Retina (tissue), 1 donor: ENCODE results near the gene TRAK1.
A peak's percentile ranks its signal among the peaks of the same experiment; 100 is the strongest.
"Not testable (repeated sequence)": the region's sequence is repeated elsewhere in the genome, so short reads cannot be mapped to it uniquely, and the experiment has no call there.

Experiments used
- DNase-seq: peaks from one replicate; pipeline ENCODE4 v3.0.0-alpha.2; 2016

The TRAK1 gene

DNA sequence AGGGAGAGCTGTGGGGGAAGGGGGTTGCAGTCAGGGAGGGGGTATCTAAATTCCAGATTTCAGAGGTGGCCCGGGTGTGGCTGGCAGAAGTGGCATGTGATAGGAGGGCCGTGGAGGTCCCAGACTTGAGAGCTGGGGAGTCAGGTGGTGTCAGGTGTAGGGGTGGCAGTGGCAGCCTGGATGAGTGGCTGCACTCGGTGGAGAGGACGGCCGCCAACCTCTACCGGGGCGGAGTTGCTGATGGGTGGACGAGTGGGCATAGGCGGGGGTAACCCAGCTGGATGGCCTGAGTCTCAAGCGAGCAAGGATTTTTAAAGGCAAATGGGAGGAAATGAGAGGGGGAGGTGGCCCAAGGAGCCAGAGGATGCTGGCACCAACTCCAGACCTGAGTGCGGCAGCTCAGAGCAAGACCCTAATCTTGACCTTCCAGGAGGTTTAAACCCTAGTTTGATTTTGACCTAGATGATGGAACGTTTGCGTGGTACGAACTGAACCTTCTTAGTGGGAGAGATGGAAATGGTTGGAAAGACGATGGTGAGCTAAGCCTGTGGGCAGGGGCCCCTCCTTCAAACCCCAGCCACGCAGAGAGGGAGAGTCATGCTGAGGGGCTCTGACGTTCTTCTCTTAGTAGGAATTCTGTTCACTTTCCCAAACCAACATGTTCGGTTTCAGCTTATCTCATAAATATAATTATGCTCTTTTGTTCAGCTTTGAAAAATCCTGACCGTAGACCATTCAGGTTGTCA is 8.0 kb downstream of the TRAK1 start:
- DNase-seq, result no peak

DNA sequence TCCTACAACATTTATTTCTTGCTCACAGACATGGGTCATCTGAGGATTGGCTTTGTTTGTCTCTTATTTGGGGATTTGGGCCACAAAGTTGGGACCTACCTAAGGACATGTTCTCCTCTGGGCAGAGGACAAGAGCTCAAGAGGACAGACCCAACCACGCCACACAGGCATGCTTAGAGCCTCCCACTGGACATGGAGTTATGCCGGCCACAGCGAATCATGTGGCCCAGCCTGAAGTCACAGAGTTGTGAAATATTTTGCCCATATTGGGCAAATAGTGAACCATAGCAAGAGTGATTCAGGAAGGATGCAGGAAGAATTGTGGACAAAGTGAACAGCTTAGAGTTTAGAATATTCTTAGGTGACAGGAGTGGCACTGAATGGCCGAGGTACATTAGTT is 9.9 kb downstream of the TRAK1 start:
- DNase-seq, result no peak

DNA sequence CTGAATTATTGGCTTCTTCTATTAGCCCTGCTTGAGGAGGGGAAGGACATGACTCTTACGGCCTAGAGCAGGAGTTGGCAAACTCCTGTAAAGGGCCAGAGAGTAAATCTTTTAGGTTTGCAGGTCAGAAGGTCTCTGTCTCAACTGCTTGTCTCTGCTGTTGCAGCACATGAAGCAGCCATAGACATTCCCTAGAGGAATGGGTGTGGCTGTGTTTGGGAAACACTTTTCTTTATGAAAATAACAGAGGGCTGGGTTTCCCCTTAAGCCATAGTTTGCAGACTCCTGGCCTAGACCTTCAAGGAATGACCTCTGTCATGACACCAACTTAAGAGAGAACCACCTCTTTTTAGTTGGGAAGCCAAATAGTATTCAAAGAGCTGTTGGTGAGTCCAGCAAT is 10.3 kb downstream of the TRAK1 start:
- DNase-seq, result no peak

DNA sequence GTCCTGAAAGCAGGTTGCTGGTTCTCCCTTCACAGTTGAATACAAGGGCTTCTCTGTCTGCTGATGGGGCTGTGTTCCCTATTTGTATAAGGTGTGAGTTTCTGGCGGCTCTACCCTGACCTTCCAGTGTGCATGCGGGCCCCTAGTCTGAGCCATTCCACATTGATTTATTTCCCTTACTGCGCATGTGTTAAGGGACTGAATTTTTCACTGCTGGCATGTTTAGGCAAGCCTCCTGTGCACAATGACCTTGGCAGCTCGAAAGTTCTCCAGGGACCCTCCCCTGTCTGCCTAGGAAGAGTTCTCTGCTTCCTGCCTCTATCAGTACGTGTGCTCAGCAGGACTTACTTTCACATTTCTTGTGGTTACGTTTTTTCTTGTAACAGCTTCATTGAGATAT is 11.4 kb downstream of the TRAK1 start:
- DNase-seq, result no peak

DNA sequence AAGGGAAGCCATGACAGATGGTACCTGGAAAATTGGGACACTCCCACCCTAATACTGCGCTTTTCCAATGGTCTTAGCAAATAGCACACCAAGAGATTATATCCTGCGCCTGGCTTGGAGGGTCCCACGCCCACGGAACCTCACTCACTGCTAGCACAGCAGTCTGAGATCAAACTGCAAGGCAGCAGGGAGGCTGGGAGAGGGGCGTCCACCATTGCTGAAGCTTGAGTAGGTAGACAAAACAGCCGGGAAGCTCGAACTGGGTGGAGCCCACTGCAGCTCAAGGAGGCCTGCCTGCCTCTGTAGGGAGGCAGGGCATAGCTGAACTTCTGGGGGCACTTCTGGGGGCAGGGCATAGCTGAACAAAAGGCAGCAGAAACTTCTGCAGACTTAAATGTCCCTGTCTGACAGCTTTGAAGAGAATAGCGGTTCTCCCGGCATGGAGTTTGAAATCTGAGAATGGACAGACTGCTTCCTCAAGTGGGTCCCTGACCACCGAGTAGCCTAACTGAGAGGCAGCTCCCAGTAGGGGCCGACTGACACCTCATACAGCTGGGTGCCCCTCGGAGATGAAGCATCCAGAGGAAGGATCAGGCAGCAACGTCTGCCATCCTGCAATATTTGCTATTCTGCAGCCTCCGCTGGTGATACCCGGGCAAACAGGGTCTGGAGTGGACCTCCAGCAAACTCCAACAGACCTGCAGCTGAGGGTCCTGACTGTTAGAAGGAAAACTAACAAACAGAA is 12.9 kb downstream of the TRAK1 start:
- not testable (repeated sequence) for DNase-seq

GRCh38 chr3:42105994-42106393 is 14.8 kb downstream of the TRAK1 start:
- DNase-seq, result not testable (repeated sequence)

GRCh38 chr3:42106646-42107045 is 15.5 kb downstream of the TRAK1 start:
- no peak for DNase-seq

DNA sequence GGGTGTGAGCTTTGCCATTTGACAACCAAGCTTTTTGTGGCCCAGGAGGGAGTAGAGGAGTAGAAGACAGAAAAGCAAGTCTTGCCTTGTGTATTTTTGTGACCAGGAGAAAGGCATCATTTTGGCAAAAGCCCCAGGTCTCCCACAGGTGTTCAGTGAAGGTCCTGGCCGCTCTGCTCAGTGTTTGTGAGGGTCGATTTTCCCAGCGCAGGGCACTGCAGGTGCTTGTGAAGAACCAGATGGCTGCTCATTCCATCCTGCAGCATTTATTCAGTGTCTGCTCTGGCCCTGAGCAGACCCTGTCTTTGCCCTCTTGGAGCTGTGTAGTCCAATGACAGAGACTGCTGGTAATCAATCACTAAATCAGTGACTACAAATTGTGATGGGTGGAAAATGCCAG is 19.5 kb downstream of the TRAK1 start:
- DNase-seq, result no peak

DNA sequence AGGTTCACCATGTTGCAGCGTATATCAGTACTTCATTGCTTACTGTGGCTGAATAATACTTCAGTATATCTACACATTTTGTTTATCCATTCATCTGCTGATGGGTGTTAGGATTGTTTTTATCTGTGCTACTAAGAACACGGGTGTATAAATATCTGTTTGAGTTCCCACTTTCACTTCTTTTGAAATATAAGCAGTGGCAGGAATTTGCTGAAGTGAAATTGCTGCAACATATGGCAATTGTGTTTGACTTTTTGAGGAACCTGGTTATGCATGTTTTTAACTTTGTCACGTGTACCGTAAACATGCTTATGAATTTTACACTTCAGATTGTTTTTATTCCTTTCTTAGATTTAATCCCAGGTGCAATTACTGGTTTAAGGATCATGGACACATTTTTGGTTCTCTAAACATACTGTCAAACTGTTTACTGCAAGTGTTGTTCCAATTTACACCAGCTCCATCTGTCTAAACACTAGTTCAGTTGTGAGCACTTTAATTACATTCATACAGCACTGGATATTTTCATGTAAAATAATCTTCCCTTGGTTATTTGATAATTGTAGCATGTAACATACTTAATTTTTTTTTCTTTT is 23.1 kb downstream of the TRAK1 start:
- no peak for DNase-seq

- no peak for DNase-seq
Measured at GRCh38 chr3:42115215-42115614, 24.1 kb downstream of the TRAK1 start.

- DNase-seq, result no peak
Measured at GRCh38 chr3:42115946-42116345, 24.8 kb downstream of the TRAK1 start.

- DNase-seq, result no peak
Measured at GRCh38 chr3:42116466-42116865, 25.3 kb downstream of the TRAK1 start.

- DNase-seq, result peak; percentile 57
Measured at GRCh38 chr3:42117175-42118008, 26.2 kb downstream of the TRAK1 start.

DNA sequence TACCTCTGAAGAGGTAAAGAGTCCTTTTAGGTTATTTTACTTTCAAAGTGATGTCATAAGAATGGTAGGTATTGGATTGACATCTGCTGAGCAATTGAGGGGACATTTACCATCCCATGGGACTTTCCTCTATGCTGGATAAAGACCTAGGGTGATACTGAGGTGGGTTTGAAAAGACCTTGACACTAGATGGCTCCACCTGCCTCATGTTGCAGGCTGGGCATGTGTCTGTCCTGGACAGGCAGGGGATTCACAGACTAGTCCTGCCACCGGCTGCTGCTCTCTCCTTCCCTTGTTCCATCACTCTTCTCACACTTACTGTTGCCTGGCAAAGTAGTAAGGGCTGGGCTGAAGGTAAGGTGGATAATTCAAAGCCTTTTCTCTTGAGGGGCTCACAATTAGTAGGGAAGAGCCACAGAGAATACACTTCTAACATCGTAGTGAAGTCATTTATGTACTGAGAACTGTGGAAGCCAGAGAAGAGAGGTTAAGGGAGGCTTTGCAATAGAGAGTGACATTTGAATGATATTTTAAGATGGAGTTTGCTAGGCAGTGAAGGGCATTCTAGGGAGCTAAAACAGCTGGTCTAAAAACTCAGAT is 27.7 kb downstream of the TRAK1 start:
- peak; percentile 71 for DNase-seq

DNA sequence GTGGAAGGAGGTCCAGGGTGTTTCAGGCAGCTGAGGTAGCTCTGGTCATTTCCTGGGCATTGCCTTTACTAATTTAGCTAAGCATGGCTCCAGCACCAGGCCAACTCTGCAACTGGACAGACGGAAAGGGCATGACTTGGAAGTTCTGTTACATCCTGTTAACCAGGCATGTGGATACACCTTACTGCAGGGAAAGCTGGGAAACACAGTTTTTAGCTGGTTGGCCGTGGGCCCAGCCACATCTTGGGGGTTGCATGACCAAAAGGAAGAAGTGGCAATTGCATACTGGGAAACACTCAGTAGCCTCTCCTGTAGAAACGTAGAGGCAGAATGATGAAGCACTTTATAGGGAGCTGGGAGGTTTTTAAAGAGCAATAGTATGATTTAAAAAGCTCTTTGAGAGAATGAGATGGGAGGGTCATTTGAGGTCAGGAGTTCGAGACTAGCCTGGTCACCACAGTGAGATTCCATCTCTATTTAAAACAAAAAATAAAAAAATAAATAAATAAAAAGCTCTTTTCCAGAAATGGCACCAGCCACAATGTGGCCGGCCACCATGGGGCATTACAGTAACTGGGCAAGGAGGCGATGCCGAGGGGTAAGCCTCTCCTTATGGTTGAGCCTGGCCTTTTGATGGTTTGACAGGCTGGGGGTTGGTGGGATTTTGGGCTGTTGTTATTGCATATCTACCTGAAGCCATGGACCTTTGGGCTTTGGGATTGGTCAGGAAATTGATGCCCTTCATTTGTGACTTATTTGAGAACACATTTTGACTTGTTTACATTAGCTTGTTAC is 28.6 kb downstream of the TRAK1 start:
- DNase-seq, result no peak

DNA sequence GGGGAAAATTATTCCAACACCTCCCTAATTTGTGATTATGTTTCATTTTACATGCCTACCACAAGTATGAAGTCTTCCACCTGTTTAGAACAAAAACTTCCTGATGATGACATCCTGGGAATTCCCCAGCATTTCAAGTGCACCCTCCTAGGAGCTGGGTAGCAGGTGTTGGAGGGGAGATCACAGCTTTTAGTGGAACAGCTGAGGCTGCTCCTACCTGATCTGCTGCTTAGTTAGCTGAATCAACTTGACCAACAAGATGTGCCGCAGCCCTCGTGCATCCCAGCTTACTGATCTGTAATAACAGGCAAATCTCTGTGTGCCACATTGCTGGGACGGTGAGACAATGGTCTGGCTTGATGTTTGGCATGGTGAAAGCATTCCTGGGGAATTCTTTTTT is 29.7 kb downstream of the TRAK1 start:
- no peak for DNase-seq

DNA sequence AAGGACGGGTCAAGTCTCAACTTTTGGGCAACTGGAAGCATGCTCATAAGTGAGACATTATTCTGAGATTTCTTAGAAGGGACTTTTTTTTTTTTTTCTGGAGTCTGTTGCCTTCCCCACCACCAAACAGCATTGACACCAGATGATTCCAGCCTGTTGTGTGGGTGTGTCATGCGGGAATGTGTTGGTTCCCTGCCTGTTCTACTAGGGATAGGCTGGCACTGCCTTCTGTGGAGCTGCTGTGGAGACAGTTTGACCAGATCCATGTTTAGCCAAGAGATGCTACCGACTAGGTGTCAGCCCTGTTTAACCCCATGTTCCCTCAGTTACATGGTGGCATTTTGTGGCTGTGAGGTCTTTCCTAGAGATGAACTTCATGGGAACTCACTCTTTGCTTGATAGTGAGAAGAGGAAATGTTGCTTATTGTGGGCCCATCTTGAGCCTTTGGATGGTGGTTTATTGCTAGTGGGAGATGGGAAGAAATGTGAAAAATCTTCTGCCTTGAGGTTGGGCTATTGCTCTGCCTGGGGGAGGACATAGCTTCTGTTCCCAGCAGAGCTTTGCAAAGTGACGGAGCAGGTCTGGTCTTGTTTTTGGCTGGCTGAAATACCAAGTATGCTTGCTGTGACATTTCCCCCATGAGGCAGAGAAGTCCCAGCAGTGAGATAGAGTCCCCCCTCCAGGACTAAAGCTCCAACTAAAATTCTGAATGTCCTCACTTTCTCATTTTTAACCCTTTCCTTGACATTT is 31.3 kb downstream of the TRAK1 start:
- DNase-seq, result no peak

DNA sequence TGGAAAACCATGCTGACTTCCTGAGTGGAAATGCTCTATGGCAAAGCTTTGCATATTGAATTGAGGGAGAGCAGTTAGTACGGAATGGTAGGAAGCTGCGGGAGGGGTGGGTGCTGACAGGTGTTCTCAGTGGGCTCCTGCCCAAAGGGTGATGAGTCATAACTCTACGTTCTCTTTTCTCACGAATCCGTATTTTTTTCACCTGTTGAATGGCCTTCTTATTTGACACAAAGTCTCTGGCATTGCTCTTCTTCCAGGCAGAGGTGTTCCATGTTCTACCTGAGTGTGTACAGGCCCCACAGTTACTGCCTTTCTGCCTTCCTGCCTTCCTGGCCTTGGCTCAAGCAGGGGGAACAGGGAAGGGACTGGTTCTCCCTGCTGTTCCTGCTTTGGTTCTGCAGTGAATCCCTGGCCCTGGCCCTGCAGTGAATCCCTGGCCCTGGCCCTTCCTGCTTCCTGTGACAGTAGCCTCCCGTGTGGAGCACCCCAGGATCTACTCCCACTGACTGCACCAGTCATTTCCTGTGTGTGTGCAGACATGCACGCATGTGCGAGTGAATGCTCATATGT is 31.9 kb downstream of the TRAK1 start:
- no peak for DNase-seq

DNA sequence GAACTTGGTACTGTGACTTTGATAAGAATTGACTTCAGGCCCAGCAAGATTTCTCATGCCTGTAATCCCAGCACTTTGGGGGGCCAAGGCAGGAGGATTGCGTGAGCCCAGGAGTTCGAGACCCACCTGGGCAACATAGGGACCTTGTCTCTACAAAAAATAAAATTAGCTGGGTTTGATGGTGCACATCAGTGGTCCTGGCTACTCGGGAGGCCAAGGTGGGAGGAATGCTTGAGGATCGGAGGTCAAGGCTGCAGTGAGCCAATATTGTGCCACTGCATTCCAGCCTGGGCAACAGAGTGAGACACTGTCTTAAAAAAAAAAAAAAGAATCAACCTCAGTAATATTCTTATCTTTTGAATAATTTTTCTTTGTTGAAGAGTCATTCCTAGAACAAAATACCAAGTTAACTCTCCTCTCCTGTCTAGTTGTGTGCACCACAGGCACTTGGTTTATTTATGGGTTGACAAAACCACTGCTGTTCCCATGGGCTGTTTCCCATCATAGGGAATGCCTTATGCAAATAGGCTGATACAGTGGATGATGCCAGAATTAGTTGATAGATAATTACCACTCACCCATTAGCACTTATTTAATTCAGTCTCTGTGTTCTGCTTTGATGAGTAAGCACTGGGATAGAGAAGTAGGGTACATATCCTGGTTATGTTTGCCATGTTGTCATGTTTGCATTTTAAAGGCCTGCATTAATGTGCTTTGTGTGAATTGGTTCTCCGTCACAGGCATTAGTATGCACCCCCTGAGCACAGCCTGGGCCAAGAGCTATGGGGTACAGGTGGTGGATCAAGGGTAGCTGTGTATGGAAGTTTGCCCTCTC is 32.9 kb downstream of the TRAK1 start:
- no peak for DNase-seq

GRCh38 chr3:42127226-42127625 is 36.1 kb downstream of the TRAK1 start:
- no peak for DNase-seq
